H1 (cell line): Measurements from ENCODE around the gene LGALSL. TPM values are rescaled to one million over a fixed set of nuclear protein-coding genes. Genes with fewer than 3 reads are reported as not detected.

Source experiments
- BCL11A ChIP-seq, 2 experiments: IDR thresholded peaks; one replicate each; pipeline ENCODE4 v1.6.1; 2011; ENCODE audit warnings: low read depth in 2 of 2, low read length in 2 of 2, mild to moderate bottlenecking in 2 of 2
- CBX8 ChIP-seq: fragments of 300-800, 300-1000 bp; sonication (generic); IDR thresholded peaks from 2 replicates; pipeline ENCODE4 v1.7.1; 2016; ENCODE audit warnings: low read depth, low read length, borderline replicate concordance
- JUN ChIP-seq: IDR thresholded peaks from 2 replicates; pipeline ENCODE4 v1.6.1; 2011; ENCODE audit warnings: low read depth, mild to moderate bottlenecking, improper control_type of control experiment, low read length
- SIRT6 ChIP-seq: IDR thresholded peaks from one replicate; pipeline ENCODE4 v1.7.1; 2012; ENCODE audit warnings: low read length, inconsistent platforms
- SP1 ChIP-seq: IDR thresholded peaks from 2 replicates; pipeline ENCODE4 v1.6.1; 2011; ENCODE audit warnings: low read depth, low read length
- SRF ChIP-seq: IDR thresholded peaks from 2 replicates; pipeline ENCODE4 v1.6.1; 2011; ENCODE audit warnings: mild to moderate bottlenecking, low read depth, low read length, moderate library complexity
- polyA plus RNA-seq, 7 experiments: library from polyadenylated mRNA; depleted of rRNA in 3 of 7; stranded (reverse) in 5 of 7; unstranded in 2 of 7; fragments of >200 nt in 5 of 7; fragments of 200-250 nt in 2 of 7; gene quantifications; 1 replicate in 5 of 7; 2 replicates in 1 of 7; 4 replicates in 1 of 7; pipeline versions ENCODE4 v1.2.1 to v1.2.3, GENCODE V29; 2011 to 2013; ENCODE audit warnings: missing spikeins in 2 of 7, mixed read lengths in 2 of 7
- total RNA-seq: library from RNA; stranded (reverse); fragmentation: NEBNext Ultra II Directional; extraction: Animal tissue kit (Norgen Biotek cat#: 25700); gene quantifications from 2 replicates; pipeline ENCODE4 v1.2.1, GENCODE V29; 2021
- TF ChIP-seq, protein P1 (sequence below), 3 experiments: IDR thresholded peaks; 1 replicate in 2 of 3; 2 replicates in 1 of 3; pipeline versions ENCODE4 v1.5.1 to v1.6.1; 2011; ENCODE audit warnings: low read length in 3 of 3, mild to moderate bottlenecking in 3 of 3, inconsistent platforms in 2 of 3, low read depth in 1 of 3, moderate library complexity in 1 of 3; ENCODE audit not compliant: insufficient read depth in 1 of 3; ENCODE audit errors: control extremely low read depth in 1 of 3

Gene LGALSL
- total and polyA plus RNA-seq, 2 of the 8 experiments (the other 6 are each of a cell fraction or from before 2014, with no cell fraction given), result 13.6 to 32.3 TPM

DNA sequence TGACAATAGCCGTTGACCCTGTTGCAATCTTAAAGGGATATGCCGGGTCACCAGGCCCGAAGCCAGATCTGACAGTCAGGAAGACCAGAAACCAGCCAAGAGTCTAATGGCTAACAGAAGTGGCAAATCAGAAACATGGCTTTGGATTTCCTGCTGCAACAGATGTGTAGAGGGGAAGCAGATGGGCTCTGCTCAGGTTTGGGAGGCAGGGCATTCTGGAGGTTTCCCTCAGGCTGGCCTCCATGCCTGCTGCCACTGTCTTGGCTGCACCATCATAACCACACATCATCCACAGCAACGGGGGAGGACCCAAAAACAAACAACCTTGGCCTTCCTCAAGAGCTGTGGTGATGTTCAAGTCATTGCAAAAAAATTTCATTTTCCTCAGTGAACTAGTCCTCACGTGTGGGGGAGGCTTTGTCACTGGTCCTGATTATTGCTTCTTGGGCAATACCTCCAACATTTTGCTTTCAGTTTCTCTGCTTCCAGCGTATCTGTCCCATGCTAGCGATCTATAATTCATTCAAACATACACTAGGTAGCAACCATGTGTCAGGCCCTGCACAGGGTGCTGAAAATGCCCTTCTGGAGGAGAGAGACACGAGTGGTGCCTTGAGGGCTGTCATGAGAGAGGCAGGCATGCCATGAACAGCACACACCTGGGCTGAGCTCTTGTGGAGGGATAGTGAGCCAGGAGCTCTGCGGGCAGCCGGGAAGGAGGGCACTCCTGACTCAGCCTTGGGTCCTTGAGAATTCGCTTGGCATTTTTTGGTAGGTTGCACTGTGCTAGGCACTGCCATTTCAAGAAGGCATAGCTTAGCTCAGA, 48.2 kb upstream of the LGALSL start (continued):
- TF ChIP-seq SP1 (no peak), SRF (no peak), JUN (no peak), CBX8 (no peak), SIRT6 (no peak), BCL11A (IDR thresholded peaks at IDR 0.05; ENCODE audit: low read depth in 2 of 2, low read length in 2 of 2) (no peak)
- TF ChIP-seq, protein P1, sequence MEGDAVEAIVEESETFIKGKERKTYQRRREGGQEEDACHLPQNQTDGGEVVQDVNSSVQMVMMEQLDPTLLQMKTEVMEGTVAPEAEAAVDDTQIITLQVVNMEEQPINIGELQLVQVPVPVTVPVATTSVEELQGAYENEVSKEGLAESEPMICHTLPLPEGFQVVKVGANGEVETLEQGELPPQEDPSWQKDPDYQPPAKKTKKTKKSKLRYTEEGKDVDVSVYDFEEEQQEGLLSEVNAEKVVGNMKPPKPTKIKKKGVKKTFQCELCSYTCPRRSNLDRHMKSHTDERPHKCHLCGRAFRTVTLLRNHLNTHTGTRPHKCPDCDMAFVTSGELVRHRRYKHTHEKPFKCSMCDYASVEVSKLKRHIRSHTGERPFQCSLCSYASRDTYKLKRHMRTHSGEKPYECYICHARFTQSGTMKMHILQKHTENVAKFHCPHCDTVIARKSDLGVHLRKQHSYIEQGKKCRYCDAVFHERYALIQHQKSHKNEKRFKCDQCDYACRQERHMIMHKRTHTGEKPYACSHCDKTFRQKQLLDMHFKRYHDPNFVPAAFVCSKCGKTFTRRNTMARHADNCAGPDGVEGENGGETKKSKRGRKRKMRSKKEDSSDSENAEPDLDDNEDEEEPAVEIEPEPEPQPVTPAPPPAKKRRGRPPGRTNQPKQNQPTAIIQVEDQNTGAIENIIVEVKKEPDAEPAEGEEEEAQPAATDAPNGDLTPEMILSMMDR (IDR thresholded peaks at IDR 0.05; ENCODE audit: control extremely low read depth in 1 of 3, insufficient read depth in 1 of 3, low read depth in 1 of 3, low read length in 3 of 3), result no peak
- TF ChIP-seq, all 59 proteins: peak for 0
